GM19452 (cell line): ENCODE results near the gene DMD.

Experiments
- ATAC-seq: cut with Tn5 transposase; IDR thresholded peaks from one replicate; pipeline ENCODE4 v1.9.1; 2021; ENCODE audit not compliant: unreplicated experiment

The DMD gene

GRCh38 chrX:31909850-31910572 is 1301.3 kb downstream of the DMD start:
- no peak for ATAC-seq

GRCh38 chrX:31894152-31894551 is 1317.2 kb downstream of the DMD start:
- ATAC-seq = no peak

- ATAC-seq = no peak
Observed at GRCh38 chrX:31893525-31893924, 1317.8 kb downstream of the DMD start.

- no peak for ATAC-seq
Observed at GRCh38 chrX:31889088-31889487, 1322.3 kb downstream of the DMD start.

GRCh38 chrX:31884535-31884934 is 1326.8 kb downstream of the DMD start:
- no peak for ATAC-seq

GRCh38 chrX:31872007-31872406 is 1339.3 kb downstream of the DMD start:
- ATAC-seq = no peak

GRCh38 chrX:31870267-31870666 is 1341.1 kb downstream of the DMD start:
- no peak for ATAC-seq

GRCh38 chrX:31860686-31861085 is 1350.7 kb downstream of the DMD start:
- ATAC-seq = no peak

- no peak for ATAC-seq
Observed at GRCh38 chrX:31858915-31859314, 1352.4 kb downstream of the DMD start.

- no peak for ATAC-seq
Observed at GRCh38 chrX:31854716-31855115, 1356.6 kb downstream of the DMD start.

GRCh38 chrX:31851761-31852160 is 1359.6 kb downstream of the DMD start:
- no peak for ATAC-seq

- ATAC-seq = no peak
Observed at GRCh38 chrX:31847773-31848172, 1363.6 kb downstream of the DMD start.

- no peak for ATAC-seq
Observed at GRCh38 chrX:31845003-31845402, 1366.3 kb downstream of the DMD start.

- ATAC-seq = no peak
Observed at GRCh38 chrX:31838617-31839016, 1372.7 kb downstream of the DMD start.

- ATAC-seq = no peak
Observed at GRCh38 chrX:31837445-31838049, 1373.8 kb downstream of the DMD start.

- ATAC-seq = no peak
Observed at GRCh38 chrX:31836479-31836878, 1374.9 kb downstream of the DMD start.

GRCh38 chrX:31832263-31832662 is 1379.1 kb downstream of the DMD start:
- ATAC-seq = no peak

- ATAC-seq = no peak
Observed at GRCh38 chrX:31820430-31821210, 1390.7 kb downstream of the DMD start.

- ATAC-seq = no peak
Observed at GRCh38 chrX:31819455-31819854, 1391.9 kb downstream of the DMD start.

- ATAC-seq = no peak
Observed at GRCh38 chrX:31811106-31811505, 1400.2 kb downstream of the DMD start.

- ATAC-seq = no peak
Observed at GRCh38 chrX:31808357-31808756, 1403.0 kb downstream of the DMD start.

- no peak for ATAC-seq
Observed at GRCh38 chrX:31807165-31807564, 1404.2 kb downstream of the DMD start.
